Activated T-helper 17 cell treated with anti-CD3 and anti-CD28 coated beads, Interleukin-2, amount 50 U/mL, for 72 hours (primary cell): ENCODE measurements around the gene TRMT10B. TPM values are rescaled to one million over a fixed set of nuclear protein-coding genes. Genes with fewer than 3 reads are reported as not detected.
"Not testable (repeated sequence)": the region's sequence is repeated elsewhere in the genome, so short reads cannot be mapped to it uniquely, and the experiment has no call there.

ENCODE experiments used
- ATAC-seq: fragments of 150-1000 bp; cut with Tn5 transposase; replicated peaks from 2 replicates; pipeline ENCODE4 v1.10.0; 2021; ENCODE audit warnings: mild to moderate bottlenecking, moderate library complexity
- H3K27ac Mint-ChIP-seq: one replicate; pipeline ENCODE4 v1.8.0; 2022; ENCODE audit warnings: mixed read lengths
- H3K27me3 Mint-ChIP-seq: one replicate; pipeline ENCODE4 v1.8.0; 2022; ENCODE audit warnings: mixed read lengths
- H3K36me3 Mint-ChIP-seq: one replicate; pipeline ENCODE4 v1.8.0; 2022; ENCODE audit warnings: low read depth, mild to moderate bottlenecking, mixed read lengths
- H3K4me1 Mint-ChIP-seq: one replicate; pipeline ENCODE4 v1.8.0; 2022; ENCODE audit warnings: mixed read lengths
- H3K4me3 Mint-ChIP-seq: one replicate; pipeline ENCODE4 v1.8.0; 2022; ENCODE audit warnings: mild to moderate bottlenecking, mixed read lengths
- H3K9me3 Mint-ChIP-seq: one replicate; pipeline ENCODE4 v1.8.0; 2022; ENCODE audit warnings: mixed read lengths
- total RNA-seq, 2 donors: library from RNA; stranded (reverse); gene quantifications; one replicate each; pipeline ENCODE4 v1.2.3, GENCODE V29; 2022

TRMT10B gene
- total RNA-seq, 2 donors from 2014 or later: 9.9 to 13.1 TPM

- H3K4me3 Mint-ChIP-seq: peak overlapping the region; percentile 82
- peak; percentile 66 for ATAC-seq
- H3K4me1 Mint-ChIP-seq: peaks cover 15% of the 10 kb centered on the region
- peak overlapping the region; percentile 85 for H3K27ac Mint-ChIP-seq
- H3K27me3 Mint-ChIP-seq: no peaks in the 10 kb centered on the region
- H3K36me3 Mint-ChIP-seq: peaks cover 14% of the 10 kb centered on the region
- H3K9me3 Mint-ChIP-seq: no peaks in the 10 kb centered on the region
Measured at GRCh38 chr9:37801287-37801850, 47.8 kb downstream of the TRMT10B start.

DNA sequence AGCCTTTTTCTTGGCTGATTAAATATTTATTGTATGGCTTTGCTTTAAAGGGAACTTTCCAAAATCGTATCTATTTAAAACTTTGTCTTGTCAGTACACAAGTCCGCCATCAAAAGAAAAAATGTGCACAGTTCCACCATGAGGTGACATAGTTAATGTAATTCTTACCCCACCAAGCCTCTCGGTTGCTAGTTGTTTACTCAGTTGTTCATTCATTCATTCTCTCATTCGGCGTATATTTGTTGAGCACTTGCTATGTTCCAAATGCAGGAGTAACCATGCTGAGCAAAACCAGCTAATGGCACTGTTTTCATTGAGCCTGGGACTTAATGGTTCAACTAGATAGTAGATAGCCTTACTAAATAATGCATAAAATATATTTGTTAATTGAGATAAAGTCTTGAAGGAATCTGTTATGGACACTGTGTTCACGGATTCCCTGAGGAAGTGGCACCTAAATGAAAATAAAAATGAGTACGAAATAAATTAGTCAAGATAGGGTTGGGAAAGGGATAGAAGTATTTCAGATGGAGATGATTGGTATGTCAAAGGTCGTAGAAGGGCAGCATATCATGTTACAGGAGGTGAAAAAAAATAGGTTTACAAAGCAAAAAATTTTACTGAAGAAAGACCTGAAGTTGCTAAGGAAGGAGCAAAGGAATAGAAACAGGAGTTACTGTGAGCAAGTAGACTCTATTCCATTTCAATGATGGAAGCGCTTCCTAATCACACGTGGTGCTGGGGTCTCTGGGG, 48.5 kb downstream of the TRMT10B start:
- H3K27me3 Mint-ChIP-seq: no peaks in the 10 kb centered on the region
- ATAC-seq: no peak
- H3K36me3 Mint-ChIP-seq: peaks cover 14% of the 10 kb centered on the region
- H3K27ac Mint-ChIP-seq: peak overlapping the region; percentile 85
- no peaks in the 10 kb centered on the region for H3K9me3 Mint-ChIP-seq
- peaks cover 15% of the 10 kb centered on the region for H3K4me1 Mint-ChIP-seq
- H3K4me3 Mint-ChIP-seq: peak overlapping the region; percentile 82

DNA sequence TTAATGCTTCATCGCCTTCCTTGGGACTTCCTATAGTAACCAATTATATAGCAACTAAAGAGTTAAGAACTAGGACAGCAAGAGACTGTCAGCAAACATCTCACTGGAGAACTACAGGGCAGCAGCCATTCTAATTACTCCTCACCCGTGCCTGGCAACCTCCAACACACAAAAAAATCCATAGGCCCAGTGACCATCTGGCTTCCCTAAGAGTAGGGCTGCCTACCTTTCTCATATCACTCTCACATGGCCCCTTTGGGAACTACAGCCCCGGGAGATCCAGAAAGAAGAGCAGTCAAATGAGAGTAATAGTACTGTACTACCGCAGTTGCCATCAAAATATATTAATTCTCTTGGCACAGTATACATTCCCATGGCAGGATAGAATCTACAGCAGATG, 52.7 kb downstream of the TRMT10B start:
- H3K4me3 Mint-ChIP-seq: no peak overlapping the region
- H3K36me3 Mint-ChIP-seq: peaks cover 14% of the 10 kb centered on the region
- no peaks in the 10 kb centered on the region for H3K27me3 Mint-ChIP-seq
- ATAC-seq: no peak
- H3K27ac Mint-ChIP-seq: no peak overlapping the region
- peaks cover 7% of the 10 kb centered on the region for H3K4me1 Mint-ChIP-seq
- no peaks in the 10 kb centered on the region for H3K9me3 Mint-ChIP-seq

- not testable (repeated sequence) for H3K4me1 Mint-ChIP-seq, H3K27me3 Mint-ChIP-seq, H3K9me3 Mint-ChIP-seq, ATAC-seq, H3K27ac Mint-ChIP-seq, H3K4me3 Mint-ChIP-seq, H3K36me3 Mint-ChIP-seq
Measured at GRCh38 chr9:37809676-37810075, 56.1 kb downstream of the TRMT10B start.

DNA sequence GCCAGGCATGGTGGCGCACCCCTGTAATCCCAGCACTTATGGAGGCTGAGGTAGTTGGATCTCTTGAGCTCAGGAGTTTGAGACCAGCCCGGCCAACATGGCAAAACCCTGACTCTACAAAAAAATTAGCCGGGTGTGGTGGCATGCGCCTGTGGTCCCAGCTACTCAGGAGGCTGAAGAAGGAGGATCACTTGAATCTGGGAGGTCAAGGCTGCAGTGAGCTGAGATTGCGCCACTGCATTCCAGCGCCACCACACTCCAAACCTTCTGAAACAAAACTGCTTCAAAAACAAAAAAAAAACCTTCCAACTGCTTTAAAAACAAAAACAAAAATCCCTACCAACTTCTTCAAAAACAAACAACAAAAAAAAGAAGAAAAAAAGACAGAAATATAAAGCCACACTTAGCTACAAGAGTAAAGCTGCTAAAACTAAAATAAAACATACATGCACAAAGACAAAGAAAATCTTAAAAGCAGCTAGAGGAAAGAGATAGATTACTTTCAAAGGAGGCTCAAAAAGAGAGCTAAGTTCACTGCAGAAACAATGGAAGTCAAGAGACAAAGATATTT, 58.4 kb downstream of the TRMT10B start:
- no peak for ATAC-seq
- peak overlapping the region; percentile 13 for H3K27ac Mint-ChIP-seq
- peaks cover 6% of the 10 kb centered on the region for H3K4me1 Mint-ChIP-seq
- no peaks in the 10 kb centered on the region for H3K27me3 Mint-ChIP-seq
- H3K4me3 Mint-ChIP-seq: no peak overlapping the region
- H3K36me3 Mint-ChIP-seq: peaks cover 5% of the 10 kb centered on the region
- no peaks in the 10 kb centered on the region for H3K9me3 Mint-ChIP-seq

- Mint-ChIP-seq H3K9me3 (no peaks in the 10 kb centered on the region), H3K27ac (no peak overlapping the region), H3K4me3 (no peak overlapping the region), H3K27me3 (no peaks in the 10 kb centered on the region), H3K36me3 (peaks cover 5% of the 10 kb centered on the region), H3K4me1 (peaks cover 6% of the 10 kb centered on the region)
- no peak for ATAC-seq
Measured at GRCh38 chr9:37812773-37813379, 59.3 kb downstream of the TRMT10B start.

DNA sequence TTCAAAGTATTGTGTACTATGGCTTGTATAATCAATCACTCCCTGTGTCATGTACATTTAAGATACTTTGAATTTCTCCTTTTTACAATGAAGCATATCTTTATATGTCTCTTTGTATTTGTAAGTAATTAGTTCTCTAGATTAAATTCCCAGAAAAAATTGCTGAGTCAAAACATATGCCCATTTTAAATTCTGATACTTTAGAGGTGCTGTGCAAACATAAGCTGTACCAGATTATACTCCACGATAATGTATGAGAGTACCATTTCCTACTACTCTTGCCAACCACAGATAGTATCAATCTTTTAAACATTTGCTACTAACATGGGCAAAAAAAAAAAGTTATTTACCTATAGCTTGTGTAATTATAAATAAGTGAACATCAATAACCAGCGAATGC, 65.2 kb downstream of the TRMT10B start:
- no peak for ATAC-seq
- Mint-ChIP-seq H3K4me3 (no peak overlapping the region), H3K27me3 (no peaks in the 10 kb centered on the region), H3K36me3 (peaks cover 48% of the 10 kb centered on the region), H3K27ac (no peak overlapping the region), H3K4me1 (no peaks in the 10 kb centered on the region), H3K9me3 (no peaks in the 10 kb centered on the region)

- H3K4me3 Mint-ChIP-seq: no peak overlapping the region
- no peaks in the 10 kb centered on the region for H3K9me3 Mint-ChIP-seq
- no peak for ATAC-seq
- peaks cover 61% of the 10 kb centered on the region for H3K36me3 Mint-ChIP-seq
- no peak overlapping the region for H3K27ac Mint-ChIP-seq
- H3K4me1 Mint-ChIP-seq: no peaks in the 10 kb centered on the region
- H3K27me3 Mint-ChIP-seq: no peaks in the 10 kb centered on the region
Measured at GRCh38 chr9:37820142-37820541, 66.5 kb downstream of the TRMT10B start.

GRCh38 chr9:37825174-37825573, 71.6 kb downstream of the TRMT10B start:
- not testable (repeated sequence) for H3K9me3 Mint-ChIP-seq, H3K4me3 Mint-ChIP-seq, ATAC-seq, H3K4me1 Mint-ChIP-seq, H3K27me3 Mint-ChIP-seq, H3K27ac Mint-ChIP-seq
- peaks cover 75% of the 10 kb centered on the region for H3K36me3 Mint-ChIP-seq

DNA sequence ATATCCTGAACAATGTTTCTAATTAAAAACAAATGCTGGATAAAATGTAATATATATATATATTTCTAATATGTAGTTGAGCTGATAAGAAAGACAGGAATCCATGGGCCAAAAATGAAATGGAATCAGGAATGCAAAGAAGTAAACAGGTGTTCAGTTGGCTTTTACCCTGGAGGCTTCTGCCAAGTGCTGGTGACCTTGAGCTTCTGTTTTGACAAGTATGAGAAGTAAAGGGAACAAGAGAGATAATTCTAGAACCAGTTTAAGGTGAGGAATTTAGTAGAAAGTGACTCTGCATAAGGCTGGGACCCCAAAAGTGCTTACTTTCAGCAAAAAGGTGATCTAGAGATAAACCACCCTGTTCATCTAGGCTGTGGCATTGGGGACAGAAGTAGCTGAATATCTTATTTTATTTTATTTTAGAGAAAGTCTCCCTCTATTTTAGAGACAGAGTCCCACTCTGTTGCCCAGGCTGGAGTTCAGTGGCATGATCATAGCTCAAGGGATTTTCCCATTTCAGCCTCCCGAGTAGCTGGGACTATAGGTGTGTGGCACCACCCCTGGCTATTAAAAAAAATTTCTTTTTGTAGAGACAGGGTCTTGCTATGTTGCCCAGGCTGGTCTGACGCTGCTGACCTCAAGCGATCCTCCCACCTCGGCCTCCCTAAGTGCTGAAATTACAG, 74.0 kb downstream of the TRMT10B start:
- no peak for ATAC-seq
- Mint-ChIP-seq H3K36me3 (peaks cover 54% of the 10 kb centered on the region), H3K9me3 (no peaks in the 10 kb centered on the region), H3K4me1 (no peaks in the 10 kb centered on the region), H3K27me3 (no peaks in the 10 kb centered on the region), H3K4me3 (no peak overlapping the region), H3K27ac (no peak overlapping the region)

Other genes with a start within 250 kb of the TRMT10B start
- gene FBXO10, start 177.4 kb upstream of the TRMT10B start, total RNA-seq: 1 to 10 TPM; 3.6 to 4.8 TPM
- gene TOMM5, start 161.2 kb upstream of the TRMT10B start, total RNA-seq: 100 to 1,000 TPM in 1 of 2 donors, 10 to 100 TPM in 1; 77.7 to 158 TPM
- not detected for gene FRMPD1, start 102.9 kb upstream of the TRMT10B start, total RNA-seq
- 10 to 100 TPM; 57.9 to 98.4 TPM for gene EXOSC3, start 31.3 kb downstream of the TRMT10B start, total RNA-seq
- gene DCAF10, start 47.0 kb downstream of the TRMT10B start, total RNA-seq: 10 to 100 TPM in 1 of 2 donors, 1 to 10 TPM in 1; 9.7 to 12.0 TPM
- 10 to 100 TPM; 20.4 to 34.7 TPM for gene SLC25A51, start 150.3 kb downstream of the TRMT10B start, total RNA-seq